LHCN-M2 (cell line): ENCODE data around the gene CD55. TPM values are rescaled to one million over a fixed set of nuclear protein-coding genes. Genes with fewer than 3 reads are reported as not detected.
"Not testable (repeated sequence)": the region's sequence is repeated elsewhere in the genome, so short reads cannot be mapped to it uniquely, and the experiment has no call there.

Source experiments
- DNase-seq: peaks from one replicate; pipeline ENCODE4 v3.0.0-alpha.2; 2012; ENCODE audit warnings: low read depth
- total RNA-seq: library from RNA; depleted of rRNA; stranded (reverse); fragments of >200 nt; gene quantifications from 2 replicates; pipeline ENCODE4 v1.2.3, GENCODE V29; 2014

The CD55 gene
- total RNA-seq, 1 experiment from 2014 or later: 23.8 TPM

DNA sequence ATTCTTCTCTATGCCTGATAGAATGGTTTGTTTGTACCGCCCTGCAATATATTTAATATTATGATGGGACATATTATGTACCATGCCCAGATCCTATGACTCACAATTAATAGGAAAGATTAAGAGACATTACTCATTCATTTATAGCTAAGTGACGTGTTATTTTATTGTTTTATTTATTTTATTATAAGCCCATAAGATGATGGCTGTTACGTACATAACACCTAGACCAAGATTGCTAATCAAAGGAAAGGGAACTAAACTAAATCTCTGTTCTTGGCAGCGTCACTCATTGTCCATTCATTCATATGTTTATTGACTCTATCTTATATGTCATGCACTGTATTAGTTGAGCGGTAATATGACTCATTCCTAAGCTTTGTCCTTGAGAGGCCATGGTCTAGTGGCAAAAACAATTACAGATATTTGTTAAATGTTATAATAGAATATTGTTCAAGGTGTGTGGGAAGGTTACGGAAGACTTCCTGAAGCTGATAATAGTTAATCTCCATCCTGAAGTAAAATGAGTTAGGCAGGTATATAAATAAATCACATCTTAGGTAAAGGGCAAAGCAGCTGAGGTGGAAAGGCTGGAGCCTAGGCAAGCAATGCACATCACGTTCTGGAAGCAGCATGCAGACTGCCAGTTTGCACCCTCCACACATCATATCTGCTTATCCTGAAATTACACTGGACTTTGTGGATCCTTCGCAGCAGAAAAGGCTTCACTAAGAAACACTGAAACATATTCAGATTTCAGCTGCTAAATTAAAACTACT lies 16.6 kb upstream of the CD55 start:
- DNase-seq: no peak

DNA sequence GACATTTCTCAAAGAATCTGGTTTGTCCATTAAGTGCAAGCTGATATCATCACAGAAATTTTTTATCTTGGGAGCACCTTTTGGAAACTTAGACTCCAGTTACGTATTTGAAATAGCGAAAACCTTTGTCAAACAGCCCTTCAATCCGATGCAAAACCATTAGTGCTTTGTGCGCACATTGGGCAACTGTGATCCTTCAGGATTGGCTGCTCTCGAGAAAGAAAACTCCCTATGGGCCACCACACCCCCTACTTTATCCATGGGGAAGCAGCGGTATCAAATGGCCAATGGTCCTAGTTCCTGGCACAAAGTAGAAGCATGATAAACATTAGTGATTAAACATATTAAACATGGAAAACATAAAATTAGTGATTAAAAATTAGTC lies 16.0 kb upstream of the CD55 start:
- DNase-seq: no peak

DNA sequence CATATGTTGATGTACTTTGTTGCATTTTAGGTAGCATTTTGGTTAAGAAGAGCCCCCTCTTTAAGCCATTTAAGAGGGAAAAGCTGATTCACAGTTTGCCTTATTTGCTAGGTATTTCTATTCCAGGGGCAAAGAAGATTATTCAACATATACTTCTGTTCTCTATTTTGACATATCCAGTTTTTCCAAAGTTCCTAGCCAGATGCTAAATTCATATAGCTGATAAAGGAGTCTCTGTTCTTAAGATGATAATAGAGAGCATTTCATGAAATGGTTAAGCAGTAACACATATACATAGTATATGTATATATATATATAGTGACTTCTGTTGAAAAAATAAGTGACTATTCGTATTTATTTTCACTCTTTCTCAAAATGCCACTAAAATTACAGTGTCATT lies 15.5 kb upstream of the CD55 start:
- no peak for DNase-seq

DNA sequence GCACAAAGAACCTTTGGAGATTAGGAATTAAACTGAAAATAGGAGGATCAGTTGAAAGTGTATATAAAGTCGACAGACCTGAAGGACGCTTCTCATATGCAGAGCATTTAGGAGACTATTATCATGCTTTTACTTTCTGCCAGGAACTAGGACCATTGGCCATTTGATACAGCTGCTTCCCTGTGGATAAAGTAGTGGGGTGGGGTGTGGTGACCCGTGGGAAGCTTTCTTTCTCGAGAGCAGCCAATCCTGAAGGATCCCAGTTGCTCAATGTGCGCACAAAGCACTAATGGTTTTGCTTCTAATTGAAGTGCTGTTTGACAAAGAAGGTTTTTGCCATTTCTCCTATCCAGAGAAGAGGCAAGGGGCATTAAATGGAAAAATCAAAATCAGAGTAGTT lies 14.9 kb upstream of the CD55 start:
- no peak for DNase-seq

DNA sequence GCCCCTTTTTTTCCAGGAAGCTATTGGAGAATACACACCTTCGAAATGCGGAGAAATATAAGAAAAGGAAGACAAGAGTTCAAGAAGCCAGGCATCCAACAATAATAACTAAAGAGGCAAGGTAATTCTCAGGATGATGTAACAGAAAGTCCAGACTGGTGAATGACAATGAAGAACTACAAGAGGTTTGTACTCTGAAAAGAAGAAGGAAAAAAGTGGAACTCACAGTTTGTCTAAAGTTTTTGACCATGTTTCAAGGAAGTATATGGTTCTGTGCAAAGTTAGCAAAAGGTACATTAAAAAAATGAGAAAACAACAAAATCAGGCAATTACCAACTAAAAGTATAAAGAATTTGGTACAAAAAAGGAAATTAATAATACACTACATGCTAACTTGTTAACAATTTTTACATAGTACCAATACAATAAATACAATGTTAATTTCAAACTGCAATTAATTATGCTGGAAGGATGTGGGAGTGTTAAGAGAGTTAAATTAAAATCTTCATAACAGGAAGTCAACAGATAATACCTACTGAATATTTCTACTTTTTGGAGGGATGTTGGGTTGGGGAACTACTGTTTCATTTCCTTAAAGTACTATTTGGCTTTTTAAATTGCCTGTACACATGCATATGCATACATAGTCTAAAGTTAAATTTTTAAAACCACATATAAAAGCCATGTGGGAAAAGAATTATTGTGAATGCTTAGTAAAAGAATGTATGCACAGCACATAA lies 12.9 kb upstream of the CD55 start:
- no peak for DNase-seq

DNA sequence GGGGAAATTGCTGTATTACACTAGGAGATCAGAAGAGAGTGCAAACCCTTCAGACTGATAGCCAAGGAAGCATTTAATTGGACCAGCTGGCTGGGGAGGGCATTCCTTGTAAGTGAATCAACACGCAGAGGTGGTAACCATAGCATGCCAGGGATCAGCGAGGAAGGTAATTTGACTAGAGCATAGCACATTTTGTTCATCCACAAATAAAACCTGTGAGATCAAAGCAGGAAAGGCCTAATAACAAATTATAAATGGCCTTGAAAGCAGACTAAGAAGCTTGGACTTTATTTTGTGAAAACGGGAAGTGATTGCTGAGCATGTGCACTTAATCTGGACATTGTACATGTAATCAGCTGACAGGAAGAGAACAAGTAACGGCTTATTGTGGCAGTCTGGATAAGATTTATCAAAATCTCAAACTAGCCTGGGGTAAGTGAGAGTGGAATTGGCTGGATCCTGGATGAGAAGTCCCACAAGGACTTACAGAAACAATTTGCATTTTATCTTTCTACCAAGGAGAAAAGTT lies 11.7 kb upstream of the CD55 start:
- peak; percentile 89 for DNase-seq

DNA sequence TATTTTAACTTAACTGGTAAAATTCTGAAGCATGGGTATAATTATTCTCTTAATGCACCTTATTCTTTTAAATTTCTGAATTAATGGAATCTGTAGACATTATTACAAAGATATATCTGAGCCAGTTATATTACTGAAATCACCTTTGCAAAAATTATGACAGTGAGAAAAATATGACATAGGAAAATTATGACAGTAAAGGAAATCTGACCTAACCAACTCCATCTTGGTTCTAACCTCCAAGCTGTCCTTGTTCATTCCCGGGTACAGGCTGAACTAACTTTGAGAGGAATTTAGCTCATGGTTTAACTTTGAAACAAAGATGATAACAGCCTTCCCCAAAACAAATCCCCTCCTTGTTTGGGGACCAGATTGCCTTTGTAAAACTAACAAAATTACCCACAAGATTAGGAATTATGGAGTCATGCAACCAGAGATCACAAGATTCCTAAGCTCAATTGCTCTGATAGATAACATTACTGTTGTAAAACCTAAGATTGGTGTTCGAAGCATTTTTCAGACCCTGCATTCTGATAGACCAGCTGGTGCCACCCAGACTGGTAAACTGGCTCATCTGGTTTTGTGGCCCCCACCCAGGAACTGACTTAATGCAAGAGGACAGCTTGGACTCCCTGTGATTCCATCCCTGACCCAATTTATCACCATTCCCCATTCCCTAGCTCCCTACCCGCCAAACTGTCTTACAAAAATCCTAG lies 9.4 kb upstream of the CD55 start:
- no peak for DNase-seq

DNA sequence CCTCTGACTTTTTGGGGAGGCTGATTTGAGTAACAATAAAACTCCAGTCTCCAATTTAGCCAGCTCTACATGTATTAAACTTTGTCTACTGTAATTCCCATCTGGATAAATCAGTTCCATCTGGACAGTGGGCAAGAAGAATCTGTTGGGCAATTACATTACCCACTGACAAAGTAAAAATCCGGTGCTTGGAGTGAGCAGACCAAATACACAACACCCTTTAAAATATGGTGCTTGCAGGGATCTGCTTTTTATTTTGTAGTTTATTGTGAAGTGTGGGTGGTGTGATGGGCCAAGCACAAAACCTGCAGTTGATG lies 8.9 kb upstream of the CD55 start:
- no peak for DNase-seq

DNA sequence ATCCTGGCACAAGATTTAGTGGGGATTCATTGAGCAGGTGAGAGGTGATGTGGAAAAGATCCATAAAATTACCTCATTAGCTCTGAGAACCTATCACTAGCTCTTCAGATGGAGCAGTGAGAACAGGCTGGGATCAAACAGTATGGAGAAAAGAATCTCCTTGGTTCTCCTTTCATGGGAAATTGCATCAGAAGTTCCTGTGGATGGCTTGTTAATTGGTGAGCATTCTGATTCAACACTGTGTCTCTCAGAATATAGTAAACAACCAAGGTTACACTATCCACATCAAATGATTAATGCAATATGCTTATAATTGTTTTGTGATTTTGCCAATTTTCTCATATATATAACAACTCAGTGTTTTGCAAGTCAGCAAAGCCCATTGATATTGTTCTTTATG lies 8.3 kb upstream of the CD55 start:
- no peak for DNase-seq

DNA sequence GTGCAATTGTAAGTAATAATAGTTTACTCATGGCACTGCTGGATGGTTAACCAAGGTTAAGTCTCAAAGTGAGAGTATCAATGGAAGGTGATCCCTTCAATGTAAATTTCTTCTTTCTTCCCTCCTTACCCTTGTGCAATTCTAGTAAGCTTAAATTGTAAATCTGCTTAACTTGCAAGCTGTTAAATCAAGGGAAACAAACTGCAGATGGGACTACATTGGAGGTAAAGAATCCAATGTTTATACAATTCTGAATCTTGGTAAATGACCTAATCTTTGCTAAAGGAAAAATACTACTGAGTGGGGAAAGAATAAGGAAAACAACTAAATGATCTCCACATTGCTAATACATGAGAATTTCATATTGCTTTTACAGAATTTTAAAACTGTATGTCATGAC lies 6.7 kb upstream of the CD55 start:
- DNase-seq: no peak

DNA sequence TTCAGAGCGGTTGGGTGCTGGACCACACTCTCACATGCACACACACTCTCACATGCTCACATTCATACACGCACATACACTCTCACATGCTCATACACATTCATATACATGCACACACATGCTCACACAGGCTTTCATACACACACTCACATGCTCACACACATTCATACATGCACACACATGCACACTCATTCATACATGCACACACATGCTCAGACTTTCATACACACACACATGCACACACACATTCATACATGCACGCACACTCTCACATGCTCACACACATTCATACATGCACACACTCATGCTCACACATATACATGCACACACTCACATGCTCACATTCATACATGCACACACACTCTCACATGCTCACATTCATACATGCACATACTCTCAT lies 6.0 kb upstream of the CD55 start:
- no peak for DNase-seq

DNA sequence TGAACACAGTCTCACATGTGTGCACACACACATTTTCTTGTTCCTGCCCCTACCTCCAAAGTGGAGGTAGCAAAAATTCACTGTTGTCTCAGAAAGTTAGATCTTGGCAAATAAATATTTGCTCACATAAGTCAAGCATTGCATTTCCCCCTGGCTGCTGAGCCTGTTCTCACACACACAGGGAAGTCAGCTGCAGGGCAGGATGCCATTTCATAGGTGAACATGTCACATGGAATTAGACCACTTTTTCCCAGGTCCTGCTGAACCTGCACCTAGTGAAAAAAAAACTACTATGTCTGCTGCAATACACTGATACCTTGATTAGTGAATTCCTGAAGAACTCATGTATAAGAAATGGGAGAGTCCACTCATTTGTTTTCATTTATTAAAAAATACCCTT lies 5.3 kb upstream of the CD55 start:
- no peak for DNase-seq

DNA sequence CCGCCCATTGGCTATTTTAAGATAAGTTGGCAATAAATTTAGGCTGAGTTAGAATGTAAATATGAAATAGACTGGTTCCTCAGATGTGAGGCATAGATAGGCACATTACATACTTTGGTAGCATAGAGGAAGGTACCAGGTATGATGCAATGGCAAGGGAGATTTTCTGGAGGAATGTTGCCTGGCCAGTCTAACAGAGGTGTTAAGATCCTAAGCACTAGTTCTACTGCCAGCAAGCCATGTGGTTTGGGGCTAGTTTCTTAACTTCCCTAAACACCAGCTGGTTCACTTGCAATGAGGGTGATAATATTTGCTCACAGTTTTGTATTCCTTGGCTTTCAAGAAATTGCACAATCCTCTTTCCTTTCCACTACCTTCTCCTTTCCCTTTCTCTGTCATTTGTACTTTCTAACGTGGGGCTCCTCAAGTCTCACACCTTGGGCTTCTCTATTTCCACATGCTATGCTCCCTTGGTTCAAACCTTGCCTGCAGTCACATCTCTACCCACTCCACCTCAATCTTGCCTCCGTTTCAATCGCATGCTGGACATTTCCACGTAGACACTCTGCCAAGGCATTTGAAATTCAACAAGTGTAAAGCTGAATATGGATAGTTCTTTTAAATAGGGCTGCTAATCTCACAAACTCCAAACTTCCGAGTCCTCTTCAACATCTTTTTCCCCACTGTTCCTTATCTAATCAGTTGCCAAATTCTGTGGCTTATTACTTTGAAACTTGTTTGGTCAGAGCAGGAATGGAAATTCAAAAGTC lies 4.7 kb upstream of the CD55 start:
- no peak for DNase-seq

DNA sequence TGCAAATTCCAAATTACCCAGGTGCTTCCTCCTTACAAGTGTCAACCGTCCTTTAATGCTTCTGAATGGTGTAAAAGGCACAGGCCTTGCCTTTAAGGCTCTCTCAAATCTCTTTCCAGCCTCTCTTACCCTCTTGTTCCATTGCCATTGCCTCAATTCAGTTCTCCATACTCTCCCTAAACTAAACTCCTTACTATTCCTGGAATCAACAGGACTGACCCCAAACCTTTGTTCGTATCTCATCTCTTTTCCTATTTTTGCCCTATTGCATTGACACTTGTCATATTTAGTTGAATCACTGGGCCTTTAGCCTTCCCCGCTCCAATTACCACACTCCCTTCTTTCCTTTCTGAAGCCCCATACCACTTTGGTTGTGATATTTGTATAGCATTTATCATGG lies 3.9 kb upstream of the CD55 start:
- DNase-seq: no peak

DNA sequence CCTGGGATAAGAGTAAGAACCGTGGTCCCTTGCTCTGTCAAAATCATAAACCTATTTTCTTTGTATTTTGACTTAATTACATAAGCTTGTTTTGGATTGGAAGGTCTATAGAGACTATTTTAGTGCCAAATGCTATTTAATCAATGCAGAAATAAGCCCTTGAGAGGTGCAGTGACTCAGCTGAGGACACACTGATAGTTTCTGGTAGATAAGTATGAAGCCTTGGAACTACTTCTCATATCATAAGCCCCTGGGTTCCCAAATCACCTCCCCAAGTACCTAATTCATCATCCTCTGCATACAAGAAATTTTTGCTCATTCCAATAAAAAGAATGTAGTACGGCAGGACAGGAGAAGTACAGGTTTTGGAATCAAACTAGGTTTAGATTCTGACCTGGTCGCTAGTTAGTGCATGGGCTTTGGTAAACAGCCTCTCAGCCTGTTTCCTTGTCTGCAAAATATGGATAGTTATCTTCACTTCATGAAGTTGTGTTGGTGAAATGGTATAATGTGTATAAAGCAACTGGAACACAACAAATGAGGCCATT lies 3.3 kb upstream of the CD55 start:
- DNase-seq: no peak

DNA sequence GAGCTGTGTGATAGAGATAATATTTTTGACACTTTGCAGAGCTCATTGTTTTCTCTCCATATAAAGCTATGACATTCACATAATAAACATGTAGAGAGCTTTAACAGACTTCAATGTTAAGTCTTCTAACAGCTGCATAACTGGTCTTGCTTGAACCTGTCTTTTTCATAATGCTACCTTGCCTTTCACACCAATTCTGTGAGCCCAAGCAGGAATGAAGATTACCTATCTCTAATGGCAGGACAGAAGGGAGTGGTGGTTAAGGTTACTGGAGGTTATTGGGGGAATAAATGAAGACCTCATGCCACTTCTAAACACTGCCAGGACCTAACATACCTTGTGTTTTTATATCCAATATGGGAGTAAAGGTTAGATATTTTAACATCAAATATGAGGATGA lies 2.3 kb upstream of the CD55 start:
- DNase-seq: no peak

DNA sequence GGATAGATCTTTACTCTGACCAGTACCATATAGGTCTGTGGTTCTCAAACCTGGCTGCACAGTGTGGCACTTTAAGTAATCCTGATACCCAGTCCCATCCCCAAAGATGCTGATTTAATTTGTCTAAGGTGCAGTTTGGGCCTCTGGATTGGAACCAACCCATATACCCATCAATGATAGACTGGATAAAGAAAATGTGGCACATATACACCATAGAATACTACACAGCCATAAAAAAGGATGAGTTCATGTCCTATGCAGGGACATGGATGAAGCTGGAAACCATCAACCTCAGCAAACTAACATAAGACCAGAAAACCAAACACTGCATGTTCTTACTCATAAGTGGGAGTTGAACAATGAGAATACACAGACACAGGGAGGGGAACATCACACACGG lies 1.4 kb upstream of the CD55 start:
- DNase-seq: not testable (repeated sequence)

DNA sequence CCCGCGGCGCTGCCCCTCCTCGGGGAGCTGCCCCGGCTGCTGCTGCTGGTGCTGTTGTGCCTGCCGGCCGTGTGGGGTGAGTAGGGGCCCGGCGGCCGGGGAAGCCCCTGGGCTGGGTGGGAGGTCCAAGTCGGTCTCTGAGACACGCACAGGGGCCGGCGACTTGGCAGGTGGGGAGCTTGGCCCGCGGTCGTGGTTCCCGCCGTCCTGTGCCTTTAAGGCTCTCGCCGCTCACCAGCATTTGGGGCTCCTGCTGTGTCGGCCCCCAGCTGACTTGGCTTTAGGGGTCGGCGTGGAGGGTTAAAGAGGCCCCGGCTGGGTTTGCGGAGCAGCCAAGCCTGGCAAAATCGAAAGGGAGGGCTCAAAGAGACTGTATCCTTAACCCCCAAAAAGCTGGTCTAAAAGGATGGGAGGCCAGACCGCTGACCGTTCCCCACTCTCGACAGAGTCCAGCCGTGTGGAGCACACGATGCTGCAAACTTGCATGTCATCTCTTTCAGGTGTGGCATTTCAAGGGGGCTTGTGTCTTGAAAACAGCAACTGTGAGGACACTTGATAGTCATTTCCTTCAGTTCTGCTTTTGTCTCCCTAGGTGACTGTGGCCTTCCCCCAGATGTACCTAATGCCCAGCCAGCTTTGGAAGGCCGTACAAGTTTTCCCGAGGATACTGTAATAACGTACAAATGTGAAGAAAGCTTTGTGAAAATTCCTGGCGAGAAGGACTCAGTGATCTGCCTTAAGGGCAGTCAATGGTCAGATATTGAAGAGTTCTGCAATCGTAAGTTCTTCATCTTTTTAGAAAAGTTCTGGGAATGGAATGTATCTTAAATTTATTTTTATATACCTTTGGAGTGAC lies 540 bp downstream of the CD55 start:
- no peak for DNase-seq

DNA sequence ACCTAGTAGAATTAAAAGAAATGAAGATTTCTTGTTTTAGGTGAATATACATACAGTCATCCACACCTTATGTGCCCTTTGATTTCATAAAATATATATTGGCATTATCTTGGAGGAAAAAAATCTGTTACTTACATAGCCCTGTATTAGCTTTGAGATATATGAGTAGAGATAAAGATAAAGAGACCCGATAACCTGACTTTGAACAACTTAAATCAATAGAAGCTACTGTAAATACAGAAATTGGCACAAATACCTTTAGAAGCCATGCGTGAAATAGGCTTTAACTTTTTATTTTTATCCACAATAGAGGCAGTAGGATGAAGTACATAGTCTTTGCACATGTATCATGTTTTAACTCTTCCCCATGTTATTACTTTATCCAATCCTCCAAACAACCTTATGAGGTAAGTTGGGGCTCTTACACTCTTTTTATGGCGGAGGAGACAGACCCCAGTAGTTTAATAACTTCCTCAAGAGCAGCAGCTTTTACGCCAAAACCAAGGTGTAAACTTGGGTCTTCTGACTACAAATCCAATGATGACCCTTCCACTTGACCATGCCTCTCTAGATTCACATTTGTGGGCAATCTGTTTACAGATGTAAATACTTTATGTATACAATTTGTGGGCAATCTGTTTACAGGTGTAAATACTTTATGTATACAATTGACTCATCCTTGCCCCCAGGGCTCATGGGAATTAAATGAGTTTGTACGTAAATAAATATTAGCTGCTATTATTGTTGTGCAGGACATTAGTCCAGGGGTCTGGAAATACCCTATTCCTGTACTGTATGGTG lies 2.1 kb downstream of the CD55 start:
- DNase-seq: no peak

DNA sequence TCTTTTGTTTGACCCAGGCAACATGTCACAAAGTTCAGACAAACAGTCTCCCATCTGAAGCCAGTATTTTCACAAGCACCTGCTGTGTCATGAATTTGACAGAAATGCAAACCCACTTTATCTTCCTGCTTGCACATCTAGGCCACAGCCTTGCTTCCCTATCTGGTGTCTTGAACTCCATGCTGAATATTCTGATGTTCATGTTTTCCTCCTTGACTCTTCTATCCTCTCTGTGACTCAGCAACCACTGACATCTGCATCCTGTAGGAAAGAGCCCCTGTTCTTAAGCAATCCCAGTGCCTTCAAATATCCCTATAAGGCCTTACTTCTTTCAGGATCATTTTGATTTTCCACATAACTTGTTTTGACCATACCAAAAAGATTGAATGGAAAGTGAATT lies 6.5 kb downstream of the CD55 start:
- peak; percentile 82 for DNase-seq
